ENCODE data around the gene LBP.

The LBP gene

DNA sequence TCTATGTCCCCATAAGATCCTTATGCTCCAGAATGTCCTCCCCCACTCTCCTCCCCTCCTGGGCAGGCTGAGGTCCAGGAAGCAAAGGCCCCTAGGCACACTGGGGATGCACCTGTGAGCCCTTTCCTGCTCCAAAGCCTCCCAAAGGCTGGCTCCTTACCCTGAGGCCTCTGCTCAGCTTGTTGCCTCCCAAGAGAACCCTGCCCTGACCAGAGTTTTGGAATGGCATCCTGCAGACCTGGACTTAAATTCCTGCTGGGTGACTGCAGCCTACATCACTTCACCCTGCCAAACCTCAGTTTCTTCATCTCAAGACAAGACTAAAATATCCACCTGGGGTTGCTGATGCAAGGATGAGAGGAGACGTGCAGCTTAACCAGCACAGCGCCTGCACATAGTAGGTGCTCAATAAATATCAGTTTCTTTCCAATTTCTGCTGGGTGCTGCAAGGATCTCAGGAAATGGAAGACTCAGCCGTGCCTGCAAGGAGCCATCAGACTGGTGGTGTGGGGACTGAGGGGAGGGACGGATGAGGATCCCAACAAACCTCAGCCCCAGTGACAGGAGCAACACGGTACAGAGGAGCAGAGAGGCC lies 2.1 kb upstream of the LBP start:
- Histone ChIP-seq H3K4me2 (ENCODE audit: insufficient read depth, low read length) (no peak overlapping the region), H3K27ac (ENCODE audit: low read length) (no peak overlapping the region), H3K36me3 (ENCODE audit: insufficient read depth, low read length) (no peaks in the 10 kb centered on the region), H3K27me3 (ENCODE audit: insufficient read depth, low read length, poor library complexity) (peaks cover 13% of the 10 kb centered on the region), H3K4me1 (ENCODE audit: insufficient read depth, low read length) (no peaks in the 10 kb centered on the region), H3K79me2 (ENCODE audit: insufficient read depth, low read length) (no peaks in the 10 kb centered on the region), H4K20me1 (ENCODE audit: insufficient read depth, low read length) (no peaks in the 10 kb centered on the region), H3K4me3 (ENCODE audit: low read depth in 1 of 2, low read length in 2 of 2) (no peak overlapping the region), H2AFZ (ENCODE audit: low read depth, low read length) (no peak overlapping the region), H3K9ac (ENCODE audit: low read depth, low read length) (no peak overlapping the region), H3K9me3 (ENCODE audit: insufficient read depth, low read length, severe bottlenecking) (no peaks in the 10 kb centered on the region)
- no peak for ATAC-seq (ENCODE audit: insufficient read depth, low read depth)
- TF ChIP-seq, protein P1, sequence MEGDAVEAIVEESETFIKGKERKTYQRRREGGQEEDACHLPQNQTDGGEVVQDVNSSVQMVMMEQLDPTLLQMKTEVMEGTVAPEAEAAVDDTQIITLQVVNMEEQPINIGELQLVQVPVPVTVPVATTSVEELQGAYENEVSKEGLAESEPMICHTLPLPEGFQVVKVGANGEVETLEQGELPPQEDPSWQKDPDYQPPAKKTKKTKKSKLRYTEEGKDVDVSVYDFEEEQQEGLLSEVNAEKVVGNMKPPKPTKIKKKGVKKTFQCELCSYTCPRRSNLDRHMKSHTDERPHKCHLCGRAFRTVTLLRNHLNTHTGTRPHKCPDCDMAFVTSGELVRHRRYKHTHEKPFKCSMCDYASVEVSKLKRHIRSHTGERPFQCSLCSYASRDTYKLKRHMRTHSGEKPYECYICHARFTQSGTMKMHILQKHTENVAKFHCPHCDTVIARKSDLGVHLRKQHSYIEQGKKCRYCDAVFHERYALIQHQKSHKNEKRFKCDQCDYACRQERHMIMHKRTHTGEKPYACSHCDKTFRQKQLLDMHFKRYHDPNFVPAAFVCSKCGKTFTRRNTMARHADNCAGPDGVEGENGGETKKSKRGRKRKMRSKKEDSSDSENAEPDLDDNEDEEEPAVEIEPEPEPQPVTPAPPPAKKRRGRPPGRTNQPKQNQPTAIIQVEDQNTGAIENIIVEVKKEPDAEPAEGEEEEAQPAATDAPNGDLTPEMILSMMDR (IDR thresholded peaks at IDR 0.05; ENCODE audit: borderline replicate concordance, extremely low read depth, low read length, poor library complexity, severe bottlenecking): no peak
- TF ChIP-seq EZH2 (IDR thresholded peaks at IDR 0.05; ENCODE audit: borderline replicate concordance, low read depth, low read length, severe bottlenecking): no peak
- DNase-seq: no peak

DNA sequence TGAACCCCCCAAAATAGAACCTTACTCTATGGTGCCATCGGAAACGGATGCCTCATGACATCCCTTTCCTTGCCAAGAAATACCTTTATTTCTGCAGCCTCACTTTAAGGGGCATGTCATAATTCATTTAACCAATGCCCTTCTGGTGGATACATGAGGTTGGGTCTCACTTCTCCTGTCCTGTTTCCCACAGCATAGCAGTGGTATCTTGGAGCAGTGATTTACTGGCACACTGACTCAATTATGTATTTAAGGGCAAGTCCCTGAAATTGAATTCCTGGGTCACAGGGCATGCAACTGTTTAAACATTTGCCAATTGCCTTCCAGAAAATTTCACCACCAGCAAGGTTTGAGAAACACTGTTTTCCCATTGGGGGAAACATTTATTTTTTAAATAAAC lies 639 bp upstream of the LBP start:
- ATAC-seq (ENCODE audit: insufficient read depth, low read depth): no peak
- DNase-seq: no peak
- no peak overlapping the region for H3K4me3 ChIP-seq (ENCODE audit: low read depth in 1 of 2, low read length in 2 of 2)
- no peak overlapping the region for H3K9ac ChIP-seq (ENCODE audit: low read depth, low read length)
- no peak overlapping the region for H3K4me2 ChIP-seq (ENCODE audit: insufficient read depth, low read length)
- H2AFZ ChIP-seq (ENCODE audit: low read depth, low read length): no peak overlapping the region
- no peaks in the 10 kb centered on the region for H3K36me3 ChIP-seq (ENCODE audit: insufficient read depth, low read length)
- TF ChIP-seq EZH2 (IDR thresholded peaks at IDR 0.05; ENCODE audit: borderline replicate concordance, low read depth, low read length, severe bottlenecking): no peak
- TF ChIP-seq, protein P1 (IDR thresholded peaks at IDR 0.05; ENCODE audit: borderline replicate concordance, extremely low read depth, low read length, poor library complexity, severe bottlenecking): no peak
- no peaks in the 10 kb centered on the region for H4K20me1 ChIP-seq (ENCODE audit: insufficient read depth, low read length)
- H3K27ac ChIP-seq (ENCODE audit: low read length): no peak overlapping the region
- H3K79me2 ChIP-seq (ENCODE audit: insufficient read depth, low read length): no peaks in the 10 kb centered on the region
- H3K9me3 ChIP-seq (ENCODE audit: insufficient read depth, low read length, severe bottlenecking): no peaks in the 10 kb centered on the region
- H3K4me1 ChIP-seq (ENCODE audit: insufficient read depth, low read length): no peaks in the 10 kb centered on the region
- peaks cover 22% of the 10 kb centered on the region for H3K27me3 ChIP-seq (ENCODE audit: insufficient read depth, low read length, poor library complexity)

DNA sequence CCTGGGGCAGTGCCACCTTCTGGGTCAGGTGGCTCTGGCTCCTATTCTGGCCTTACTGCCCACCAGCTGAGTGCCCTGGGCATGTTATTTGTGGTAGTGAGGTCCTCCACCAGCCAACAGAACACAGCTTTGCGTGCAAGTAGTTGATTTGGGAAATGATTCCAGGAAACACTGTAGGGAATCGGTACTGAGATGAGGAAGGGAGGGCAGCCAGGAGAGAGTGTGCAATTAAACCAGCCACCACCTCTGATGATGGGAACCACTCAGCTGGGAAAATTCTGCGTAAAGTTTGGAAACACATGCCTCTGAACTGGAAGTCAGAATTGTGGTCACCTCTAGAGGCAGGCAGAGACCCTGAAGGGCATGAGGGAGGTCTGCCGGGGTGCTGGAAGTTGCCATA lies 459 bp downstream of the LBP start:
- no peaks in the 10 kb centered on the region for H3K79me2 ChIP-seq (ENCODE audit: insufficient read depth, low read length)
- no peak overlapping the region for H3K4me3 ChIP-seq (ENCODE audit: low read depth in 1 of 2, low read length in 2 of 2)
- TF ChIP-seq, protein P1 (IDR thresholded peaks at IDR 0.05; ENCODE audit: borderline replicate concordance, extremely low read depth, low read length, poor library complexity, severe bottlenecking): no peak
- TF ChIP-seq EZH2 (IDR thresholded peaks at IDR 0.05; ENCODE audit: borderline replicate concordance, low read depth, low read length, severe bottlenecking): no peak
- H3K4me2 ChIP-seq (ENCODE audit: insufficient read depth, low read length): no peak overlapping the region
- ATAC-seq (ENCODE audit: insufficient read depth, low read depth): no peak
- peaks cover 25% of the 10 kb centered on the region for H3K27me3 ChIP-seq (ENCODE audit: insufficient read depth, low read length, poor library complexity)
- H4K20me1 ChIP-seq (ENCODE audit: insufficient read depth, low read length): no peaks in the 10 kb centered on the region
- H3K9me3 ChIP-seq (ENCODE audit: insufficient read depth, low read length, severe bottlenecking): no peaks in the 10 kb centered on the region
- no peaks in the 10 kb centered on the region for H3K4me1 ChIP-seq (ENCODE audit: insufficient read depth, low read length)
- DNase-seq: no peak
- no peak overlapping the region for H2AFZ ChIP-seq (ENCODE audit: low read depth, low read length)
- H3K9ac ChIP-seq (ENCODE audit: low read depth, low read length): no peak overlapping the region
- no peak overlapping the region for H3K27ac ChIP-seq (ENCODE audit: low read length)
- H3K36me3 ChIP-seq (ENCODE audit: insufficient read depth, low read length): no peaks in the 10 kb centered on the region

Measured in DND-41 (cell line).